HepG2 (cell line): ENCODE measurements around the gene AP3D1. TPM values are rescaled to one million over a fixed set of nuclear protein-coding genes. Genes with fewer than 3 reads are reported as not detected.

Experiments
- ARID4A ChIP-seq: sonication (generic); formaldehyde crosslinking; IDR thresholded peaks from 2 replicates; pipeline ENCODE4 v1.5.0; 2020; ENCODE audit warnings: mild to moderate bottlenecking, missing genetic modification reagents, borderline replicate concordance
- EHMT2 ChIP-seq: fragments of 200-600 bp; sonication (generic); IDR thresholded peaks from 2 replicates; pipeline ENCODE4 v1.7.0; 2017; ENCODE audit warnings: antibody characterized with exemption, low read depth, low read length, borderline replicate concordance
- FOXA1 ChIP-seq, 2 experiments: fragments of 450-650 bp in 1 of 2; sonication (generic) in 1 of 2; formaldehyde crosslinking in 1 of 2; IDR thresholded peaks; 2 replicates each; pipeline versions ENCODE4 v1.4.0 to v1.6.1; 2016 to 2020; ENCODE audit warnings: missing genetic modification reagents in 1 of 2
- KDM1A ChIP-seq: IDR thresholded peaks from 2 replicates; pipeline ENCODE4 v1.6.1; 2016; ENCODE audit warnings: missing compliant biosample characterization
- MAX ChIP-seq: IDR thresholded peaks from 2 replicates; pipeline ENCODE4 v1.6.1; 2012; ENCODE audit warnings: inconsistent platforms
- NFE2L2 ChIP-seq: fragments of 150-350 bp; IDR thresholded peaks from 2 replicates; pipeline ENCODE4 v1.6.1; 2014; ENCODE audit warnings: low read length
- POLR2G ChIP-seq: fragments of 200-400 bp; formaldehyde crosslinking; IDR thresholded peaks from 2 replicates; pipeline ENCODE4 v1.6.1; 2018; ENCODE audit warnings: mild to moderate bottlenecking, low read depth, low read length, moderate library complexity
- RBM39 ChIP-seq: fragments of 200-400 bp; formaldehyde crosslinking; IDR thresholded peaks from one replicate; pipeline ENCODE4 v1.6.1; 2018; ENCODE audit warnings: antibody characterized with exemption, mild to moderate bottlenecking, low read depth, low read length; ENCODE audit not compliant: poor library complexity, severe bottlenecking
- SATB2 ChIP-seq: sonication (generic); formaldehyde crosslinking; IDR thresholded peaks from 2 replicates; pipeline ENCODE4 v1.5.0; 2020; ENCODE audit warnings: missing genetic modification reagents
- SKIL ChIP-seq: sonication (generic); formaldehyde crosslinking; IDR thresholded peaks from 2 replicates; pipeline ENCODE4 v1.8.0; 2022; ENCODE audit warnings: missing genetic modification reagents, mild to moderate bottlenecking, moderate library complexity, borderline replicate concordance
- SMC3 ChIP-seq: IDR thresholded peaks from 2 replicates; pipeline ENCODE4 v1.6.1; 2011; ENCODE audit warnings: low read length, improper control_type of control experiment
- TIGD3 ChIP-seq: sonication (generic); formaldehyde crosslinking; IDR thresholded peaks from 2 replicates; pipeline ENCODE4 v1.5.1; 2020; ENCODE audit warnings: mild to moderate bottlenecking, missing genetic modification reagents, borderline replicate concordance
- UBTF ChIP-seq: sonication (generic); formaldehyde crosslinking; IDR thresholded peaks from 2 replicates; pipeline ENCODE4 v1.4.0; 2020; ENCODE audit warnings: mild to moderate bottlenecking, missing genetic modification reagents
- ZEB1 ChIP-seq: IDR thresholded peaks from 2 replicates; pipeline ENCODE4 v1.6.1; 2012; ENCODE audit warnings: mild to moderate bottlenecking, low read depth, inconsistent platforms; ENCODE audit not compliant: insufficient replicate concordance
- ZNF256 ChIP-seq: sonication (generic); formaldehyde crosslinking; conservative IDR thresholded peaks from 2 replicates; pipeline ENCODE4 v1.4.0; 2020; ENCODE audit warnings: missing genetic modification reagents
- ZNF337 ChIP-seq: sonication (generic); formaldehyde crosslinking; IDR thresholded peaks from 2 replicates; pipeline ENCODE4 v1.5.1; 2020; ENCODE audit warnings: missing genetic modification reagents, low read depth, mild to moderate bottlenecking, borderline replicate concordance
- ZNF781 ChIP-seq: sonication (generic); formaldehyde crosslinking; IDR thresholded peaks from 2 replicates; pipeline ENCODE4 v1.5.1; 2020; ENCODE audit warnings: borderline replicate concordance, mild to moderate bottlenecking, missing genetic modification reagents; ENCODE audit errors: not compliant biosample characterization
- polyA plus RNA-seq, 8 experiments: library from polyadenylated mRNA; depleted of rRNA in 3 of 8; stranded (reverse) in 7 of 8; unstranded in 1 of 8; fragments of >200 nt; fragmentation: Illumina TruSeq in 4 of 8; extraction: Trizol in 4 of 8; gene quantifications; 2 replicates each; pipeline versions ENCODE4 v1.2.1 to v1.2.3, GENCODE V29; 2011 to 2016; ENCODE audit warnings: low read depth in 4 of 8, missing spikeins in 1 of 8, mixed read lengths in 1 of 8; ENCODE audit not compliant: insufficient read depth in 1 of 8
- total RNA-seq, 5 experiments: library from RNA; depleted of rRNA; stranded (reverse); fragments of >200 nt; fragmentation: Illumina TruSeq; extraction: Trizol; gene quantifications; 2 replicates each; pipeline ENCODE4 v1.2.3, GENCODE V29; 2016; ENCODE audit warnings: low read depth in 1 of 5

AP3D1 gene
- total and polyA plus RNA-seq, 2 of the 13 experiments (the other 11 are each of a cell fraction or from before 2014, with no cell fraction given) = 68.0 to 82.6 TPM

- TF ChIP-seq FOXA1 (IDR thresholded peaks at IDR 0.05) (no peak), FOXA1 (CRISPR knock-in tag; IDR thresholded peaks at IDR 0.05) (no peak), SKIL (CRISPR knock-in tag) (no peak), MAX (peak; percentile 73), EHMT2 (no peak), KDM1A (CRISPR knock-in tag) (no peak), ZNF256 (CRISPR knock-in tag) (no peak), ZEB1 (no peak), SATB2 (CRISPR knock-in tag) (0 out of 2 replicates have a peak, but pooled peaks have one; percentile 8), ZNF781 (peak; percentile 74), TIGD3 (0 out of 2 replicates have a peak, but pooled peaks have one; percentile 37), RBM39 (peak; percentile 45), SMC3 (no peak), POLR2G (0 out of 2 replicates have a peak, but pooled peaks have one; percentile 42), NFE2L2 (no peak), UBTF (CRISPR knock-in tag) (peak; percentile 34; the same call in 1 of the 2 replicates), ZNF337 (no peak), ARID4A (CRISPR knock-in tag) (peak; percentile 23; the same call in 1 of the 2 replicates)
Measured at GRCh38 chr19:2149980-2150793, 1.2 kb downstream of the AP3D1 start (continued).
